GM12864 (cell line): ENCODE results near the gene LRCH3.

Experiments
- DNase-seq: peaks from one replicate; pipeline ENCODE4 v3.0.0-alpha.2; 2011; ENCODE audit warnings: low read depth
- H3K4me3 ChIP-seq: 2 replicates; pipeline ENCODE4 v1.5.1; 2011; ENCODE audit warnings: mild to moderate bottlenecking, low read depth, low read length, control low read depth
- CTCF ChIP-seq: IDR thresholded peaks from 2 replicates; pipeline ENCODE4 v1.5.1; 2011; ENCODE audit warnings: low read depth, mild to moderate bottlenecking, moderate library complexity, low read length, control low read depth, inconsistent platforms; ENCODE audit errors: missing control alignments

The LRCH3 gene

GRCh38 chr3:197790033-197790432 lies 1.0 kb upstream of the LRCH3 start:
- no peak for TF ChIP-seq CTCF
- H3K4me3 ChIP-seq = peak overlapping the region; percentile 93; the same call in 1 of the 2 replicates
- DNase-seq = no peak

- H3K4me3 ChIP-seq = peak overlapping the region; percentile 93
- TF ChIP-seq CTCF = no peak
- DNase-seq = no peak
Observed at GRCh38 chr3:197791892-197792647, 1.0 kb downstream of the LRCH3 start.

GRCh38 chr3:197793247-197793646 lies 2.2 kb downstream of the LRCH3 start:
- DNase-seq = no peak
- H3K4me3 ChIP-seq = peak overlapping the region; percentile 33; the same call in 1 of the 2 replicates
- TF ChIP-seq CTCF = no peak

GRCh38 chr3:197794115-197794514 lies 3.1 kb downstream of the LRCH3 start:
- H3K4me3 ChIP-seq = no peak overlapping the region
- DNase-seq = no peak
- no peak for TF ChIP-seq CTCF

GRCh38 chr3:197795200-197795599 lies 4.1 kb downstream of the LRCH3 start:
- no peak for DNase-seq
- no peak for TF ChIP-seq CTCF
- no peak overlapping the region for H3K4me3 ChIP-seq

- TF ChIP-seq CTCF = no peak
- no peak overlapping the region for H3K4me3 ChIP-seq
- no peak for DNase-seq
Observed at GRCh38 chr3:197796087-197796486, 5.0 kb downstream of the LRCH3 start.

GRCh38 chr3:197798863-197799262 lies 7.8 kb downstream of the LRCH3 start:
- H3K4me3 ChIP-seq = no peak overlapping the region; the same call in 1 of the 2 replicates
- no peak for DNase-seq
- TF ChIP-seq CTCF = no peak
